Measurements from ENCODE around the gene ZNF576. TPM values are rescaled to one million over a fixed set of nuclear protein-coding genes. Genes with fewer than 3 reads are reported as not detected.

Gene ZNF576
- total and polyA plus RNA-seq, 2 of the 13 experiments (the other 11 are each of a cell fraction or from before 2014, with no cell fraction given) = 7.2 to 9.6 TPM

- TF ChIP-seq KAT2B (IDR thresholded peaks at IDR 0.05; ENCODE audit: borderline replicate concordance, low read depth, low read length) = no peak
- no peak for TF ChIP-seq ZNF205 (CRISPR knock-in tag; IDR thresholded peaks at IDR 0.05)
- TF ChIP-seq ARNT2 (CRISPR knock-in tag; IDR thresholded peaks at IDR 0.05; ENCODE audit: low read depth) = no peak; the same call in 1 of the 2 replicates
- TF ChIP-seq, protein P1, sequence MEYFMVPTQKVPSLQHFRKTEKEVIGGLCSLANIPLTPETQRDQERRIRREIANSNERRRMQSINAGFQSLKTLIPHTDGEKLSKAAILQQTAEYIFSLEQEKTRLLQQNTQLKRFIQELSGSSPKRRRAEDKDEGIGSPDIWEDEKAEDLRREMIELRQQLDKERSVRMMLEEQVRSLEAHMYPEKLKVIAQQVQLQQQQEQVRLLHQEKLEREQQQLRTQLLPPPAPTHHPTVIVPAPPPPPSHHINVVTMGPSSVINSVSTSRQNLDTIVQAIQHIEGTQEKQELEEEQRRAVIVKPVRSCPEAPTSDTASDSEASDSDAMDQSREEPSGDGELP (IDR thresholded peaks at IDR 0.05; ENCODE audit: borderline replicate concordance, low read depth) = peak; percentile 32; the same call in 1 of the 2 replicates
- TF ChIP-seq SMAD3 (CRISPR knock-in tag; IDR thresholded peaks at IDR 0.05) = no peak
- no peak for TF ChIP-seq ZNF510 (CRISPR knock-in tag; IDR thresholded peaks at IDR 0.05; ENCODE audit: low read depth)
- TF ChIP-seq GZF1 (CRISPR knock-in tag; IDR thresholded peaks at IDR 0.05) = no peak
- TF ChIP-seq BCLAF1 (IDR thresholded peaks at IDR 0.05) = no peak
- TF ChIP-seq REXO4 (CRISPR knock-in tag; IDR thresholded peaks at IDR 0.05; ENCODE audit: borderline replicate concordance) = no peak
- TF ChIP-seq CENPT (CRISPR knock-in tag; IDR thresholded peaks at IDR 0.05; ENCODE audit: low read depth) = no peak
- no peak for TF ChIP-seq MIXL1 (CRISPR knock-in tag; IDR thresholded peaks at IDR 0.05)
- TF ChIP-seq NRL (CRISPR knock-in tag; IDR thresholded peaks at IDR 0.05; ENCODE audit: borderline replicate concordance) = no peak
- TF ChIP-seq YY1 (IDR thresholded peaks at IDR 0.05; ENCODE audit: insufficient read depth, insufficient replicate concordance, low read depth, low read length) = peak; percentile 13
- no peak for TF ChIP-seq CBX2 (IDR thresholded peaks at IDR 0.05; ENCODE audit: low read depth, low read length)
- TF ChIP-seq CBX2 (CRISPR knock-in tag; IDR thresholded peaks at IDR 0.05; ENCODE audit: low read depth) = no peak
- no peak for TF ChIP-seq ATAD3A (CRISPR knock-in tag; IDR thresholded peaks at IDR 0.05)
- TF ChIP-seq ONECUT2 (CRISPR knock-in tag; IDR thresholded peaks at IDR 0.05) = no peak
- TF ChIP-seq TARDBP (CRISPR knock-in tag; IDR thresholded peaks at IDR 0.05) = no peak
- TF ChIP-seq SYNCRIP (IDR thresholded peaks at IDR 0.05; ENCODE audit: insufficient read depth, low read depth, low read length) = no peak
- TF ChIP-seq ZNF782 (CRISPR knock-in tag; IDR thresholded peaks at IDR 0.05; ENCODE audit: borderline replicate concordance) = no peak
- no peak for TF ChIP-seq ZNF317 (CRISPR knock-in tag; IDR thresholded peaks at IDR 0.05)
- no peak for TF ChIP-seq ZNF678 (CRISPR knock-in tag; IDR thresholded peaks at IDR 0.05)
- no peak for TF ChIP-seq RARA (CRISPR knock-in tag; IDR thresholded peaks at IDR 0.05)
- no peak for TF ChIP-seq ZNF143 (CRISPR knock-in tag; IDR thresholded peaks at IDR 0.05)
- no peak for TF ChIP-seq NFKBIZ (CRISPR knock-in tag; IDR thresholded peaks at IDR 0.05)
- TF ChIP-seq, protein P2, sequence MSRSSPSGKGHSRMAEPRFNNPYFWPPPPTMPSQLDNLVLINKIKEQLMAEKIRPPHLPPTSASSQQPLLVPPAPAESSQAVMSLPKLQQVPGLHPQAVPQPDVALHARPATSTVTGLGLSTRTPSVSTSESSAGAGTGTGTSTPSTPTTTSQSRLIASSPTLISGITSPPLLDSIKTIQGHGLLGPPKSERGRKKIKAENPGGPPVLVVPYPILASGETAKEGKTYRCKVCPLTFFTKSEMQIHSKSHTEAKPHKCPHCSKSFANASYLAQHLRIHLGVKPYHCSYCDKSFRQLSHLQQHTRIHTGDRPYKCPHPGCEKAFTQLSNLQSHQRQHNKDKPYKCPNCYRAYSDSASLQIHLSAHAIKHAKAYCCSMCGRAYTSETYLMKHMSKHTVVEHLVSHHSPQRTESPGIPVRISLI (CRISPR knock-in tag; IDR thresholded peaks at IDR 0.05; ENCODE audit: borderline replicate concordance) = no peak
- no peak for TF ChIP-seq ZNF879 (CRISPR knock-in tag; IDR thresholded peaks at IDR 0.05)
- TF ChIP-seq ZNF7 (CRISPR knock-in tag; IDR thresholded peaks at IDR 0.05) = no peak
Observed at GRCh38 chr19:43594710-43595604, 1.4 kb upstream of the ZNF576 start (continued).
